WTC11 (cell line): ENCODE results near the gene IL12RB2. TPM values are rescaled to one million over a fixed set of nuclear protein-coding genes. Genes with fewer than 3 reads are reported as not detected.

Experiments used
- ATAC-seq: fragments of 200-7000 bp; cut with Tn5 transposase; 2 replicates; pipeline ENCODE4 v1.10.0; 2021; ENCODE audit warnings: mild to moderate bottlenecking, moderate library complexity
- CTCF ChIA-PET: fragments of 300-600 bp; sonication (Branson Sonifier 250); formaldehyde crosslinking; loops from one replicate; lab custom pipeline; 2021; ENCODE audit warnings: antibody characterized with exemption; lab: Charles Lee
- POLR2A ChIA-PET: fragments of 350-600 bp; sonication (Branson Sonifier 250); formaldehyde crosslinking; loops from one replicate; lab custom pipeline; 2021; ENCODE audit warnings: antibody characterized with exemption; lab: Charles Lee
- DNase-seq: peaks from one replicate; pipeline ENCODE4 v3.0.0; 2021; ENCODE audit warnings: low spot score
- H3K27ac Mint-ChIP-seq: 2 replicates; pipeline ENCODE4 v1.8.0; 2021; ENCODE audit warnings: mixed read lengths
- H3K27me3 Mint-ChIP-seq: 2 replicates; pipeline ENCODE4 v1.8.0; 2021; ENCODE audit warnings: low read depth, mild to moderate bottlenecking, moderate library complexity, mixed read lengths
- H3K36me3 Mint-ChIP-seq: 2 replicates; pipeline ENCODE4 v1.8.0; 2021; ENCODE audit warnings: mixed read lengths
- H3K4me1 Mint-ChIP-seq: 2 replicates; pipeline ENCODE4 v1.8.0; 2022; ENCODE audit warnings: mixed read lengths
- H3K4me3 Mint-ChIP-seq: 2 replicates; pipeline ENCODE4 v1.8.0; 2021; ENCODE audit warnings: mild to moderate bottlenecking, moderate library complexity, mixed read lengths
- H3K9me3 Mint-ChIP-seq: 2 replicates; pipeline ENCODE4 v1.8.0; 2021; ENCODE audit warnings: mixed read lengths
- AR ChIP-seq: fragments of 250-450 bp; sonication (Bioruptor Pico); IDR thresholded peaks from 2 replicates; pipeline ENCODE4 v1.9.0; 2021; ENCODE audit warnings: mild to moderate bottlenecking
- ATF6 ChIP-seq: sonication (generic); formaldehyde crosslinking; IDR thresholded peaks from 2 replicates; pipeline ENCODE4 v1.8.1; 2023; ENCODE audit warnings: mild to moderate bottlenecking, missing genetic modification reagents
- CDX4 ChIP-seq: fragments of 250-450 bp; sonication (Bioruptor Pico); IDR thresholded peaks from 2 replicates; pipeline ENCODE4 v1.9.0; 2021; ENCODE audit warnings: moderate library complexity, mild to moderate bottlenecking, inconsistent platforms, borderline replicate concordance
- CREB1 ChIP-seq: sonication (generic); formaldehyde crosslinking; IDR thresholded peaks from 2 replicates; pipeline ENCODE4 v1.8.0; 2023; ENCODE audit warnings: mild to moderate bottlenecking, missing genetic modification reagents
- CREM ChIP-seq: sonication (generic); formaldehyde crosslinking; IDR thresholded peaks from 2 replicates; pipeline ENCODE4 v1.8.1; 2022; ENCODE audit warnings: mild to moderate bottlenecking, missing genetic modification reagents, moderate library complexity
- ELF4 ChIP-seq: sonication (generic); formaldehyde crosslinking; IDR thresholded peaks from 2 replicates; pipeline ENCODE4 v1.8.1; 2022; ENCODE audit warnings: low read depth, mild to moderate bottlenecking, moderate library complexity, missing genetic modification reagents
- FOXJ3 ChIP-seq: sonication (generic); formaldehyde crosslinking; IDR thresholded peaks from 2 replicates; pipeline ENCODE4 v1.9.0; 2021; ENCODE audit warnings: missing genetic modification reagents, mild to moderate bottlenecking, borderline replicate concordance
- FOXP4 ChIP-seq: sonication (generic); formaldehyde crosslinking; IDR thresholded peaks from 2 replicates; pipeline ENCODE4 v1.8.0; 2022; ENCODE audit warnings: mild to moderate bottlenecking, missing genetic modification reagents
- GABPB1 ChIP-seq: sonication (generic); formaldehyde crosslinking; IDR thresholded peaks from 2 replicates; pipeline ENCODE4 v1.8.1; 2023; ENCODE audit warnings: mild to moderate bottlenecking, missing genetic modification reagents
- GRHL2 ChIP-seq: fragments of 250-450 bp; sonication (Bioruptor Pico); IDR thresholded peaks from 2 replicates; pipeline ENCODE4 v1.8.0; 2022; ENCODE audit warnings: mild to moderate bottlenecking, moderate library complexity; ENCODE audit not compliant: insufficient replicate concordance, severe bottlenecking
- HMGXB4 ChIP-seq: sonication (generic); formaldehyde crosslinking; IDR thresholded peaks from 2 replicates; pipeline ENCODE4 v1.8.1; 2023; ENCODE audit warnings: mild to moderate bottlenecking, moderate library complexity, missing genetic modification reagents
- IRF1 ChIP-seq: sonication (generic); formaldehyde crosslinking; IDR thresholded peaks from 2 replicates; pipeline ENCODE4 v1.8.0; 2023; ENCODE audit warnings: missing genetic modification reagents
- KAT7 ChIP-seq: sonication (generic); formaldehyde crosslinking; IDR thresholded peaks from 2 replicates; pipeline ENCODE4 v1.8.1; 2023; ENCODE audit warnings: missing genetic modification reagents, mild to moderate bottlenecking, borderline replicate concordance
- NFYB ChIP-seq: sonication (generic); formaldehyde crosslinking; conservative IDR thresholded peaks from 2 replicates; pipeline ENCODE4 v1.8.0; 2022; ENCODE audit warnings: low read depth, missing genetic modification reagents
- NR3C1 ChIP-seq: sonication (generic); formaldehyde crosslinking; conservative IDR thresholded peaks from 2 replicates; pipeline ENCODE4 v1.8.1; 2023; ENCODE audit warnings: low read depth, mild to moderate bottlenecking, missing genetic modification reagents
- PREB ChIP-seq: sonication (generic); formaldehyde crosslinking; IDR thresholded peaks from 2 replicates; pipeline ENCODE4 v1.8.1; 2022; ENCODE audit warnings: mild to moderate bottlenecking, missing genetic modification reagents, moderate library complexity, borderline replicate concordance
- RELA ChIP-seq: sonication (generic); formaldehyde crosslinking; IDR thresholded peaks from 2 replicates; pipeline ENCODE4 v1.8.1; 2022; ENCODE audit warnings: missing genetic modification reagents, mild to moderate bottlenecking, borderline replicate concordance
- SMAD3 ChIP-seq: sonication (generic); formaldehyde crosslinking; IDR thresholded peaks from 2 replicates; pipeline ENCODE4 v1.8.0; 2022; ENCODE audit warnings: missing genetic modification reagents, mild to moderate bottlenecking, borderline replicate concordance
- SP1 ChIP-seq: sonication (generic); formaldehyde crosslinking; conservative IDR thresholded peaks from 2 replicates; pipeline ENCODE4 v1.8.1; 2022; ENCODE audit warnings: missing genetic modification reagents
- ZNF138 ChIP-seq: sonication (generic); formaldehyde crosslinking; conservative IDR thresholded peaks from 2 replicates; pipeline ENCODE4 v1.8.1; 2022; ENCODE audit warnings: mild to moderate bottlenecking, moderate library complexity, missing genetic modification reagents
- ZNF416 ChIP-seq: fragments of 250-450 bp; sonication (Bioruptor Pico); IDR thresholded peaks from 2 replicates; pipeline ENCODE4 v1.9.0; 2021; ENCODE audit warnings: mild to moderate bottlenecking, inconsistent platforms
- ZNF423 ChIP-seq: fragments of 250-450 bp; sonication (Bioruptor Pico); IDR thresholded peaks from 2 replicates; pipeline ENCODE4 v2.1.2; 2022; ENCODE audit warnings: mild to moderate bottlenecking, moderate library complexity
- ZNF671 ChIP-seq: fragments of 250-450 bp; sonication (Bioruptor Pico); IDR thresholded peaks from 2 replicates; pipeline ENCODE4 v1.8.0; 2021; ENCODE audit warnings: mild to moderate bottlenecking
- total RNA-seq: library from RNA; stranded (reverse); gene quantifications from 3 replicates; pipeline ENCODE4 v1.2.3, GENCODE V29; 2021

Gene IL12RB2
- total RNA-seq, 1 experiment from 2014 or later = 0.81 TPM

GRCh38 chr1:67404212-67404620 is 96.5 kb downstream of the IL12RB2 start:
- peak overlapping the region; percentile 22; the same call in 1 of the 2 replicates for H3K27ac Mint-ChIP-seq
- no peaks in the 10 kb centered on the region for H3K36me3 Mint-ChIP-seq
- 0 out of 2 replicates have a peak, but pooled peaks cover 6% of the 10 kb centered on the region for H3K9me3 Mint-ChIP-seq
- DNase-seq = no peak
- ATAC-seq = no peak
- TF ChIP-seq SP1 (no peak), HMGXB4 (no peak), FOXJ3 (CRISPR knock-in tag) (no peak), ZNF671 (CRISPR knock-in tag) (no peak), FOXP4 (CRISPR knock-in tag) (no peak), AR (no peak), RELA (no peak), PREB (CRISPR knock-in tag) (no peak), GABPB1 (CRISPR knock-in tag) (no peak), NR3C1 (CRISPR knock-in tag) (no peak), SMAD3 (CRISPR knock-in tag) (no peak), ZNF416 (CRISPR knock-in tag) (no peak), IRF1 (CRISPR knock-in tag) (no peak), ZNF138 (no peak), CREB1 (CRISPR knock-in tag) (no peak), ELF4 (CRISPR knock-in tag) (no peak)
- ChIA-PET POLR2A (no interaction called here), CTCF (no interaction called here)
- peaks cover 18% of the 10 kb centered on the region for H3K4me1 Mint-ChIP-seq
- no peaks in the 10 kb centered on the region for H3K27me3 Mint-ChIP-seq
- no peak overlapping the region for H3K4me3 Mint-ChIP-seq

- CTCF ChIA-PET = no interaction called here
- POLR2A ChIA-PET = interaction anchor here (1.2 kb wide), 1 partner anchor 24 kb away, joined by 5 read pairs; the partner anchor contains the start of gene SERBP1
- no peaks in the 10 kb centered on the region for H3K27me3 Mint-ChIP-seq
- no peak for ATAC-seq
- no peak for DNase-seq
- 0 out of 2 replicates have a peak, but pooled peaks cover 3% of the 10 kb centered on the region for H3K36me3 Mint-ChIP-seq
- H3K4me1 Mint-ChIP-seq = peaks cover 18% of the 10 kb centered on the region
- no peak overlapping the region for H3K4me3 Mint-ChIP-seq
- H3K27ac Mint-ChIP-seq = peak overlapping the region; percentile 79
- H3K9me3 Mint-ChIP-seq = 0 out of 2 replicates have a peak, but pooled peaks cover 6% of the 10 kb centered on the region
- TF ChIP-seq NFYB (CRISPR knock-in tag) (no peak), NR3C1 (CRISPR knock-in tag) (no peak), ZNF423 (CRISPR knock-in tag) (no peak), KAT7 (CRISPR knock-in tag) (no peak), ZNF138 (no peak), FOXJ3 (CRISPR knock-in tag) (no peak), ATF6 (CRISPR knock-in tag) (no peak), CREM (no peak), CDX4 (CRISPR knock-in tag) (no peak), GRHL2 (CRISPR knock-in tag) (no peak)
Observed at GRCh38 chr1:67405473-67406245, 98.0 kb downstream of the IL12RB2 start.
